Stimulated activated CD8-positive, alpha-beta memory T cell treated with anti-CD3 and anti-CD28 coated beads, Interleukin-4, amount 100 ng/mL, for 48 hours (primary cell): Measurements from ENCODE around the gene DGUOK.
A peak's percentile ranks its signal among the peaks of the same experiment; 100 is the strongest.
"Not testable (repeated sequence)": the region's sequence is repeated elsewhere in the genome, so short reads cannot be mapped to it uniquely, and the experiment has no call there.

Experiments used
- DNase-seq: peaks from one replicate; pipeline ENCODE4 v3.0.0-alpha.2; 2020

DGUOK gene

DNA sequence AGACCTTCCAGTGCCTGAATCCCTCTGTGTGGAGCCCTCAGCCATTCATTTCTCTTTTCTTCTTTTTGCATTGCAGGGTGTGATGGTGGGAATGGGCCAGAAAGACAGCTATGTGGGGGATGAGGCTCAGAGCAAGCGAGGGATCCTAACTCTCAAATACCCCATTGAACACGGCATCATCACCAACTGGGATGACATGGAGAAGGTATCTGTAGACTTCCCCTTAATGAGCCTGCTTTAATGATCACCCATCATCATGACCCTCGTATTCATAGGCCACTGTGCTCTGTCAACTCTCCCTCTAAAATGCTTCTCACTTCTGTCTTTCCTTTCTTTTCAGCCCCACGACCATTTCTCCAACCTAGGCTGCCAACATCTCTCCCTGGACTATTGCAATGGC is 24.4 kb upstream of the DGUOK start:
- no peak for DNase-seq

GRCh38 chr2:73903313-73903712 is 23.4 kb upstream of the DGUOK start:
- no peak for DNase-seq

GRCh38 chr2:73903949-73904613 is 22.6 kb upstream of the DGUOK start:
- not testable (repeated sequence) for DNase-seq

GRCh38 chr2:73904952-73905351 is 21.7 kb upstream of the DGUOK start:
- DNase-seq = no peak

DNA sequence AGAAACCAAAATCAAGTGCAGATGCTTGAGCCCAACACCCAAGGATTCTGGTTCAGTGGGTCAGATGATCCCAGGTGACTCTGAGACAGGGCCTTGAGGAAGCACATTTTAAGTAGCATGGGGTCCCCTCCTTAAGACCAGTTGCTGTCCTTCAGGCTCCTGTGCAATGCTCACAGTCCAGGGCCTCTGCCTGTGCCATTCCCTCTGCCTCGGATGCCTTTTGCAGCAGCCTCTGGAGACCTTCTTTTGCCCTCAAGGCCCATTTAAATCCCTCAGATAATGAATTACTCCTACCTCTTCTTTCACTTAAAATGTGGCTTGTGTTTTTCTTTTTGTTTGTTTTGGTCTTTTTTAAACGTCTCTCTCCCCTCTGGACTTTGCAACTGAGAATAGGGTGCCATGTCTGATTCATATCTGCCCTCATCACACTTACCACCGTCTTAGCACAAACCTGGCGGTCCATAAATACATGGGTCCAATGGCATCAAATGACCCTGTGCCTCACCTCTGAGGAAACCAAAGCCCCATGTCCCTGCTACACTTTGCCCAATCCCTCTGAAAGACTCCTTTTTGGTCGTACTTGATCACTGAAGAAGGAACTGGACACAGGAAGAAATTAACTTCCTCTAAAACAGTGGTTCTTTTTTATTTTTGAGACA is 19.7 kb upstream of the DGUOK start:
- no peak for DNase-seq

DNA sequence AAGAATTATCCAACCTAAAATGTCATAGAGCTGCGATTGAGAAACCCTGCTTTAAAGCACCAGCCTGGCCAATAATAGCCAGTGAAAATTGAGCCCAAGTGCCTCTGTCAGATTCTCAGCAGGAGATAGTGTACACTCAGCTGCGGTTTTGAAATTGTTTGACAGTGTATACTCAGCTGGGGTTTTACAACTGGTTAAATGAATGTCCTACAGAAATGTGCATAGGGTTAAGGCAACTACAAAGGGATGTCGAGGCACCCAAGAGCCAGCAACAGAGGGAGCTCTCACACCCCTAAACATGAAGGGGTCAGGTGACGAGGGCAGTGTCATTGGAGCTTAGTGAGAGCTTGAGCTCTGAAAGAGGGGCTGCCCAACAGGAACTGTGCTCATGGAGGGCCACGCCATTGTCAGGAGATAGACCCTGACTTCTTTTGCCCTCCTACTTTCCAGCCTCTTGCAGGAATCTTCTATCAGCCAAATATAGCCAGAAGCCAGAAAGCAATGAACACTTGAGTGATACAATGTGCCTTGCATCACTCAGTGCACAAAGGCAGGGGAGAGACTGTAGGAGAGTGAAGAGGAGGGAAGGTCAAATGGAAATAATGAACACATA is 18.7 kb upstream of the DGUOK start:
- DNase-seq = peak; percentile 63

- DNase-seq = no peak
These were observed 17.7 kb upstream of the DGUOK start for GRCh38 chr2:73908689-73909652.

DNA sequence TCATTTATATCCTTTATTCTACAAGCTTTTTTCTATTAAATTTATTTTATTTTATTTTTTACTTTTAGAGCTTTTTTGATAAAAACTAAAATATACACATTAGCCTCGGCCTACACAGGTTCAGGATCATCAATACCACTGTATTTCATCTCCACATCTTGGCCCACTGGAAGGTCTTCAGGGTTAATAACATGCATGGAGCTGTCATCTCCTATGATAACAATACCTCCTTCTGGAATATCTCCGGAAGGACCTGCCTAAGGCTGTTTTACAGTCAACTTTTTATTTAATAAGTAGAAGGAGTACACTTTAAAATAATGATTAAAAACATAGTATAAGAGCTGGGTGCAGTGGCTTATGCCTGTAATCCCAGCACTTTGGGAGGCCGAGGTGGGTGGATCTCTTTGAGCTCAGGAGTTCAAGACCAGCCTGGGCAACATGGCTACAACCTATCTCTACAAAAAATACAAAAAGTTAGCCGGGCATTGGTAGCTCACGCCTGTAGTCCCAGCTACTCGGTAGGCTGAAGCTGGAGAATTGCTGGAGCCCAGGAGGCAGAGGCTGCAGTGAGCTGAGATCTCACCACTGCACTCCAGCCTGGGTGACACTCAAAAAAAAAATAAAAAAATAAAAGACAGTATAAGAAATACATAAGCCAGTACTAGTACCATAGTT is 15.7 kb upstream of the DGUOK start:
- no peak for DNase-seq

GRCh38 chr2:73911548-73912208 is 15.0 kb upstream of the DGUOK start:
- no peak for DNase-seq

- DNase-seq = peak; percentile 10
These were observed 13.1 kb upstream of the DGUOK start for GRCh38 chr2:73913414-73914054.

- peak; percentile 16 for DNase-seq
These were observed 12.0 kb upstream of the DGUOK start for GRCh38 chr2:73914667-73915066.

DNA sequence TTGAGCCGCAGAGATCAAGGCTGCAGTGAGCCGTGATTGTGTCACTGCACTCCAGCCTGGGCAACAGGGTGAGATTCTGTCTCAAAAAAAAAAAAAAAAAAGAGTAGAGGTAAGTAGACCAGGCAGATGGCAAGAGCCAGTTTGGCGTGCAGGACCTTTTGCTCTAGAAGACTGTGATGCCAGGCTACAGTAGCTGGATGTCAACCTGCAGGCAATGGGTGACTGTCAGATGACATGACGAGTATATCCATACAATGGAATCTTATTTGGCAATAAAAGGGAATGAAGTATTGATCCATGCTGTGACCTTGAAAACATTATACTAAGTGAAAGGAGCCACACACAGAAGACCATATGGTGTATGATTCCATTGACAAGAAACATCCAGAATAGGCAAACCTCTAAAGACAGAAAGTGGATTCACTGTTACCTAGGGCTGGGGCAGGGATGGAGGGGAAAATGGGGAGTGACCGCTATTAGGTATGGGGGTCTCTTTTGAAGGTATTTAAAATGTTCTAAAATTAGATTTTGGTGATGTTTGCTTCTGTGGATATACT is 11.2 kb upstream of the DGUOK start:
- no peak for DNase-seq

GRCh38 chr2:73916666-73917065 is 10.0 kb upstream of the DGUOK start:
- no peak for DNase-seq

GRCh38 chr2:73917296-73917695 is 9.4 kb upstream of the DGUOK start:
- no peak for DNase-seq

DNA sequence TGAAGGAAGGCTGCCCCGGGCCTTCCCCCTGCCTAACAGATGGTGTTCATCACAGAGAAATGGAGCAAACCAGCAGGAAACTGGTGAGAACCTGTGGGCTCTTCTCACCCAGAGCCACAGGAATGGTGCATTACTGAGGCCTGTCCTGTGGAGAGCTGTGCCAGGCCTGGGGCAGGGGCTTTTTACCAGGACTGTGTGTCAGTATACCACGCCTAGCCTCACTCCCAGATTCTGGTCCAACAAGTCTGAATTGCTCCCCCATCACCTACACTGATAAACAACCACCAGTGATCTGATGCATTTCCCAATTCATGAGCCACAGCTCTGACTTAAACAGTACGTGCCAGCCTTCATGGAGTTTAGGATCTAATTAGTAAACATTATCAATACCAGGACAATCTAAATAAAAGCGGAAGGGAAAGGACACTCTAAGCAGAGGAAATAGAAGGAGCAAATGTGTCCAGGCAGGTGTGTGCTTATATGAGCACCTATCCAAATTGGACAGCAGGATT is 8.9 kb upstream of the DGUOK start:
- no peak for DNase-seq

GRCh38 chr2:73918856-73919255 is 7.8 kb upstream of the DGUOK start:
- no peak for DNase-seq

- DNase-seq = no peak
These were observed 7.0 kb upstream of the DGUOK start for GRCh38 chr2:73919596-73920228.

DNA sequence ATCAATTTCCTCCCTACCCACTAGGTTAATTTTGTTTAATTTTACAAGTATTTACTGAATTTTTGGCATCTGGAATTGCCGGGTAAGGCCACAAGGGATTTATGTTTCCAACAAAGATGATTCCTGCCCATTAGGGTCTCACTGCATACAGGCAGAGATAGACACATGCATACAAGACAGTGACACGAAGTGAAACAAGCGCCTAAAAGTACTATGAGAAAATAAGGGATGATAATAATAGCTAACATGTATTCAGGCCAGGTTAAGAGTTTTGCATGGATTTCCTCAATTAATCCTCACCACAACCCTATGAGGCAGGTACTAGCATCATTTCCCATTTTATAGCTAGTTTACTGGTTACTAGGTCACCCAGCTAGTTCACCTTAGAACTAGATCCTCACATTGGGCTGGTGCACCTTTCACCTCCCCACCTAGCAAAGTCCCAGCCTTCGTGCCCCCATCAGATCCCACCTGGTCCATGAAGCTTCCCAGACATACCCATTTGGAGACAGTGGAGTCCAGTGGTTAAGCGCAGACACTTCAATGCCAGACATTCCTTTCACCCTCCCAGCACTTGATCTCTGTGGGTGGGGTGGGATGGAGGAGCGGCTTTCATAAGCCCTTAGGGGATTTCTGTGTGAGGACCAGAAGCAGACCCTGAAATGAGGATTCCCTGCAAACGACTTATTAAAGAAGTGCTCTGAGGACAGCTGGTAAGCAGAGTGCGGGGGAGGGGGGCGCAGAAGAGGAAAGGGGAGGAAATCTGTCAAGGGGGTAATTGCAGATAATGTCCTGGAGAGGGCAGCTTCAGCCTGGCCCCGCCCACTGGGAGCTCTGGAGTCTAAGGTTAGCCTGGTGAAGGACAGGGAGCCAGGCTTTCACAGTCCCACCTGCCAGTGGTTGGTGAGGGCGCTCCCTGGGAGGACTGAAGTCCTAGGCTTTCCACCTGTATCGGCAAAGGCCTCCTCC is 5.8 kb upstream of the DGUOK start:
- DNase-seq = peak; percentile 71

- DNase-seq = no peak
These were observed 5.1 kb upstream of the DGUOK start for GRCh38 chr2:73921581-73921980.
